Heart right ventricle (tissue), 16 donors: ENCODE data around the gene FOSL1. TPM values are rescaled to one million over a fixed set of nuclear protein-coding genes. Genes with fewer than 3 reads are reported as not detected.

Experiments
- ATAC-seq, 8 donors: fragments of 200-7000 bp; cut with Tn5 transposase; one replicate each; pipeline ENCODE4 v1.9.1; 2020; ENCODE audit warnings: mild to moderate bottlenecking in 8 of 8, moderate library complexity in 8 of 8, moderate number of reproducible peaks in 1 of 8
- DNase-seq, 2 donors: peaks; one replicate each; pipeline ENCODE4 v3.0.0-alpha.2; 2020
- H3K27ac ChIP-seq, 10 donors: fragments of 200-600 bp; sonication (generic) in 2 of 10; one replicate each; pipeline versions ENCODE4 v1.5.0 to v1.8.0; 2020 to 2022; ENCODE audit warnings: mild to moderate bottlenecking in 3 of 10
- H3K27me3 ChIP-seq, 7 donors: fragments of 200-600 bp; one replicate each; pipeline ENCODE4 v1.8.0; 2021 to 2022; ENCODE audit warnings: mild to moderate bottlenecking in 2 of 7
- H3K36me3 ChIP-seq, 9 donors: fragments of 200-600 bp; sonication (generic) in 1 of 9; one replicate each; pipeline versions ENCODE4 v1.5.0 to v1.8.0; 2020 to 2022; ENCODE audit warnings: mild to moderate bottlenecking in 2 of 9
- H3K4me1 ChIP-seq, 9 donors: fragments of 200-600 bp; sonication (generic) in 1 of 9; one replicate each; pipeline versions ENCODE4 v1.5.0 to v1.8.0; 2020 to 2022; ENCODE audit warnings: mild to moderate bottlenecking in 4 of 9
- H3K4me3 ChIP-seq, 10 donors: fragments of 200-600 bp; sonication (generic) in 2 of 10; one replicate each; pipeline versions ENCODE4 v1.5.0 to v1.8.0; 2020 to 2022; ENCODE audit warnings: mild to moderate bottlenecking in 7 of 10, moderate library complexity in 2 of 10
- H3K9me3 ChIP-seq, 11 donors: fragments of 200-600 bp in 10 of 11; sonication (generic) in 2 of 11; one replicate each; pipeline versions ENCODE4 v1.5.0 to v1.8.0; 2013 to 2022; ENCODE audit warnings: mild to moderate bottlenecking in 2 of 11, control low read depth in 1 of 11, moderate library complexity in 1 of 11
- WGBS, 2 donors: extraction: QIAGEN DNeasy Blood & Tissue Kit; methylation state at CpG; one replicate each; pipeline ENCODE4 v1.1.7; 2013; ENCODE audit warnings: inconsistent platforms in 1 of 2; 5-methylcytosine and 5-hydroxymethylcytosine counted together
- intact Hi-C, 10 donors: fragments of 100-400 bp; cut with DNase I; formaldehyde crosslinking; loops; one replicate each; pipeline versions ENCODE4 v1.11.1 to v1.14.2; 2022
- polyA plus RNA-seq, 2 donors: library from polyadenylated mRNA; stranded (reverse); fragments of 200-250 nt; gene quantifications; one replicate each; pipeline ENCODE4 v1.2.3, GENCODE V29; 2013
- total RNA-seq, 10 donors: library from RNA; stranded (reverse); fragmentation: NEBNext Ultra II Directional in 3 of 10; extraction: Animal tissue kit (Norgen Biotek cat#: 25700) in 3 of 10; gene quantifications; one replicate each; pipeline versions ENCODE4 v1.2.1 to v1.2.4, GENCODE V29; 2021 to 2023
- TF ChIP-seq, protein P1 (sequence below), 9 donors: fragments of 200-600 bp; sonication (generic) in 2 of 9; IDR thresholded peaks; one replicate each; pipeline versions ENCODE4 v1.5.0 to v1.8.0; 2021 to 2022; ENCODE audit warnings: antibody characterized with exemption in 9 of 9, mild to moderate bottlenecking in 5 of 9, moderate library complexity in 1 of 9
- donor health status: Arrhythmogenic right ventricular cardiomyopathy.
- donor health status: ischemic (EF 13 %, LVEDD 7.1; RV severe dilation, severe dysfunction).
- donor health status: healthy with polysubstance abuse.
- donor health status: DM: no; HTN: yes; CAD: no.
- donor health status: DM: no; HTN: no; CAD: no.
- donor health status: ischemic (EF 25% LVEDD 6.9; RV normal size, moderate dysfunction).
- donor health status: ischemic (EF 25% LVEDD 5.7; RV mildly dilated, moderate dysfunction).
- donor health status: healthy.
- donor health status: DM: yes; HTN: yes; CAD: no.
- donor health status: Ischemic cardiomyopathy.
- donor health status: ischemic (EF 35%, LVEDD 5.7; RV mildly dilated, moderate dysfunction).
- donor health status: nonischemic (EF 11% LVEDD 7.7; RV severe dilation, severe dysfunction).
- donor health status: DM: yes; HTN: yes; CAD: no.
- donor health status: PGD.
- donor health status: ischemic (EF 29% LVEDD 5.4; RV normal size, mild dysfunction).
- donor health status: nonischemic (EF 23%, LVEDD 6.1; RV moderate dilation, normal function).

The FOSL1 gene
- total and polyA plus RNA-seq, 12 donors: 0.31 to 32.8 (median 2.8) TPM; not detected in 2

DNA sequence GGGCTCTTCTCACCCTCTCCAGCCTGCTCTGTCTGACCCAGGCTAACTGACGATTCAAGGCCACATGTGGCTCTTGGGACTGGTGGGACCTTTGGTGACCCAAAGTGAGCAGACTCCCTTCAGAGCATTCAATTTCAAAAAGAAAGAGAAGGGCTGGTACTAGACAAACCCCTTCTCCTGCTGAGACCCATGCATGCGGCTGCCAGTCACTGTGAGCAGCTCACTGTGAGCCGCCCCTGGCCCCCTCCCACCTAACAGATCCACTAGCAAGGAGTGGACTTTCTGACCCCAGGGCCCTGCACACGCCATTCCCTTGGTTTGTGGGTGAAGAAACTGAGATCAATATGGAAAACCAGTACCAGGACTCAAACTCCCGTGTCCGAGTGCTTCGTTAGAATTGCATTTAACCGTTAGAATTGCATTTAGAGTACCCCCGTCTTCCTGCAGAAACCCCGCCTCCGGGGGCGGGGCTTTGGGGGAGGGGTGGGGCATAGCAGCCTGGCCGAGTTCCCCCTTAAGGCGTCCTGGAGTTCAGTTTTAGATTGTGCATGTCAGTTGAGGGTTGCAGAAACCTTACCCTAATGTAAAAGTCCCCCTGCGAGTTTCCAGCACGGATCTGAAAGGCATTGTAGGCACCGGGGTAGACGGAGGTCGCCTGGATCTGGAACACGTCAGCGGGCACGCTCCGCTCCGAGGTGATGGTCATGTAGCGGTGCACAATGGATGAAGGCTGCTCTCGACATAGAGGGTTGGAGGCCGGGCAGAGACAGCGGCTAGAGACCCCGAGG, 32.7 kb downstream of the FOSL1 start:
- H3K36me3 ChIP-seq: peaks cover 0 to 86% (median 59%) of the 10 kb centered on the region in 9 donors
- DNase-seq (no peak), ATAC-seq (no peak)
- no peaks in the 10 kb centered on the region for H3K9me3 ChIP-seq
- intact Hi-C loops: no loop called here
- TF ChIP-seq, protein P1, sequence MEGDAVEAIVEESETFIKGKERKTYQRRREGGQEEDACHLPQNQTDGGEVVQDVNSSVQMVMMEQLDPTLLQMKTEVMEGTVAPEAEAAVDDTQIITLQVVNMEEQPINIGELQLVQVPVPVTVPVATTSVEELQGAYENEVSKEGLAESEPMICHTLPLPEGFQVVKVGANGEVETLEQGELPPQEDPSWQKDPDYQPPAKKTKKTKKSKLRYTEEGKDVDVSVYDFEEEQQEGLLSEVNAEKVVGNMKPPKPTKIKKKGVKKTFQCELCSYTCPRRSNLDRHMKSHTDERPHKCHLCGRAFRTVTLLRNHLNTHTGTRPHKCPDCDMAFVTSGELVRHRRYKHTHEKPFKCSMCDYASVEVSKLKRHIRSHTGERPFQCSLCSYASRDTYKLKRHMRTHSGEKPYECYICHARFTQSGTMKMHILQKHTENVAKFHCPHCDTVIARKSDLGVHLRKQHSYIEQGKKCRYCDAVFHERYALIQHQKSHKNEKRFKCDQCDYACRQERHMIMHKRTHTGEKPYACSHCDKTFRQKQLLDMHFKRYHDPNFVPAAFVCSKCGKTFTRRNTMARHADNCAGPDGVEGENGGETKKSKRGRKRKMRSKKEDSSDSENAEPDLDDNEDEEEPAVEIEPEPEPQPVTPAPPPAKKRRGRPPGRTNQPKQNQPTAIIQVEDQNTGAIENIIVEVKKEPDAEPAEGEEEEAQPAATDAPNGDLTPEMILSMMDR (IDR thresholded peaks at IDR 0.05): no peak
- 57 to 60% methylated on average over 29 of the region's 29 CpGs for WGBS, 2 donors
- H3K4me3 ChIP-seq: no peak overlapping the region
- H3K4me1 ChIP-seq: peaks cover 14 to 37% (median 25%) of the 10 kb centered on the region in 9 donors
- no peaks in the 10 kb centered on the region for H3K27me3 ChIP-seq
- no peak overlapping the region for H3K27ac ChIP-seq

DNA sequence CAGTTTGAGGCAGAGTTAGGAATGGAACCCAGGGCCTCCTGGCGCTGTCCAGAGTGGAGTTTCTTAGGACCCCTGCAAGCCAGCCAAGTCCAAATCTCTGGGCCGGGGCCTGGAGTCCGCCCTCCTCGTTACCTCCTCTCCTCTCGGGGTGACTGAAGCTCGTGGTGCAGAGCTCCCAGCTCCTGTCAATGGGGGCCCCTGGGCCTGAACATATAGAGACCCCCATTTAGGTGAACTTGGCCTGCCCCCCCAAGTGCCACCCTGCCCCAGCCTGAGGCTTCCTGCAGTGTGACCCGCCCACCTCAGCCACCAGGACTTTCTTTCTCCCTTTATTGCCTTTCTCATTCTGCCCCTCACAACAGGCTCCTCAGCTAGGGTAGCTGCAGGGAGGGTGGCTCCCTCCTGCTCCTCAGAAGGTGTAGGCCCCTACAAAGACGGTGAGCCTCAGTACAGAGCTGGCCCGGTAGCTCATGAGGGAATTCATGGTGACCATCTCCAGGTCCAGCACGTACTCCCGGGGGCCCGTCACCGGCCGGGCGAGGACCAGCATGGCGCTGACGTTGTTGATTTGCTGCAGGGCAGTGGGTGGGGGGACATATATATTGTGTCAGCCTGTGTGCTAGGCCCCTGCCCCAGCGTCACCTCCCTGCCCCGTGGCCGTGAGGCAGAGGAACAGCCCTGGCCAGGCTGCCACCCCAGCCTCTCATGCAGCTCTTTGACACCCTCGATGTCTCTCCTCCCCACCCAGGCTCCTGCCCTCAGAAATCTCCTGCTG, 33.5 kb downstream of the FOSL1 start:
- H3K9me3 ChIP-seq: no peaks in the 10 kb centered on the region
- H3K4me3 ChIP-seq: no peak overlapping the region
- TF ChIP-seq, protein P1 (IDR thresholded peaks at IDR 0.05): no peak
- ATAC-seq (no peak), DNase-seq (no peak)
- intact Hi-C loops: no loop called here
- no peak overlapping the region for H3K27ac ChIP-seq
- H3K4me1 ChIP-seq: peaks cover 10 to 39% (median 30%) of the 10 kb centered on the region in 9 donors
- peaks cover 0 to 94% (median 67%) of the 10 kb centered on the region in 9 donors for H3K36me3 ChIP-seq
- 81 to 85% methylated on average over 21 of the region's 21 CpGs for whole genome bisulfite sequencing, 2 donors
- H3K27me3 ChIP-seq: no peaks in the 10 kb centered on the region

DNA sequence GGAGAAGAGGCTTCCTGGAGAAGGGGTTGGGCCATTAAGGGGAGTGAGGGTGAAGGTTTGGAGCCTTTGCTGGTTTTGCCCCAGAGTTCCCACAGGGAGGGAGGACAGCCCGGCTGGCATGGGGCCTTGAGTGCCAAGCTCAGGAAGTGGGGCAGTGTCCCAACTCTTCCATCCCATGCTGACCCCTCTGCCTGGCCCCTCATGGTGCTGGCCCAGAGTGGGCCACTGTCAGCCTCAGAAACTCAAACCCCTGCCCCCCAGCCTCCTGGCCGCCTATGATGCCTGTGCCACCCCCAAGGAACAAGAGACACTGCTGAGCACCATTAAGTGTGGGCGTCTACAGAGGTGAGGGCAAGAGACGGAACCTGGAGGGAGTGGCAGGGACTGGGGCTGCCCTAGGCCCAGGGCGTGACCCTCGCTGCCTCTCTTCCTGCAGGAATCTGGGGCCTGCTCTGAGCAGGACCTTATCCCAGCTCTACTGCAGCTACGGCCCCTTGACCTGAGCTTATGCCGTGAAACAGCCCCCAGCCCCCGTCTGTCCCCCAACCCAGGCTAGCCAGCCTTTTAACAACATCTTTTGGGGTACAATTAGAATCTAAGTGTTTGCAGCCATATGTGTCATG, 34.5 kb downstream of the FOSL1 start:
- DNase-seq: no peak
- Histone ChIP-seq H3K4me1 (peaks cover 2 to 37% (median 29%) of the 10 kb centered on the region in 9 donors), H3K9me3 (no peaks in the 10 kb centered on the region), H3K27ac (no peak overlapping the region), H3K4me3 (no peak overlapping the region), H3K36me3 (peaks cover 0 to 92% (median 67%) of the 10 kb centered on the region in 9 donors), H3K27me3 (no peaks in the 10 kb centered on the region)
- no peak for ATAC-seq
- intact Hi-C loops: no loop called here
- TF ChIP-seq, protein P1 (IDR thresholded peaks at IDR 0.05): no peak
- WGBS, 2 donors: 81 to 82% methylated on average over 9 of the region's 9 CpGs
